Activated CD8-positive, alpha-beta T cell treated with anti-CD3 and anti-CD28 coated beads for 36 hours (primary cell): Measurements from ENCODE around the gene CRELD1. TPM values are rescaled to one million over a fixed set of nuclear protein-coding genes. Genes with fewer than 3 reads are reported as not detected.

Experiments
- ATAC-seq: fragments of 200-7000 bp; cut with Tn5 transposase; one replicate; pipeline ENCODE4 v1.10.0; 2021; ENCODE audit warnings: mild to moderate bottlenecking, moderate library complexity
- CTCF ChIA-PET: fragments of 350-600 bp; sonication (Branson Sonifier 250); formaldehyde crosslinking; loops from one replicate; lab custom pipeline; 2021; ENCODE audit warnings: antibody characterized with exemption; lab: Charles Lee
- POLR2A ChIA-PET: fragments of 350-600 bp; sonication (Branson Sonifier 250); formaldehyde crosslinking; loops from one replicate; lab custom pipeline; 2021; ENCODE audit warnings: antibody characterized with exemption; lab: Charles Lee
- DNase-seq: peaks from one replicate; pipeline ENCODE4 v3.0.0-alpha.2; 2020
- H3K27ac Mint-ChIP-seq: one replicate; pipeline ENCODE4 v1.8.0; 2021; ENCODE audit warnings: mild to moderate bottlenecking, mixed read lengths
- H3K27me3 Mint-ChIP-seq: one replicate; pipeline ENCODE4 v1.8.0; 2021; ENCODE audit warnings: mixed read lengths
- H3K36me3 Mint-ChIP-seq: one replicate; pipeline ENCODE4 v1.8.0; 2021; ENCODE audit warnings: low read depth, mixed read lengths
- H3K4me1 Mint-ChIP-seq: one replicate; pipeline ENCODE4 v1.8.0; 2021; ENCODE audit warnings: low read depth, mixed read lengths
- H3K4me3 Mint-ChIP-seq: one replicate; pipeline ENCODE4 v1.8.0; 2021; ENCODE audit warnings: mild to moderate bottlenecking, moderate library complexity, mixed read lengths
- H3K9me3 Mint-ChIP-seq: one replicate; pipeline ENCODE4 v1.8.0; 2021; ENCODE audit warnings: mixed read lengths
- CTCF ChIP-seq: fragments of 200-600 bp; IDR thresholded peaks from one replicate; pipeline ENCODE4 v1.8.0; 2022; ENCODE audit warnings: antibody characterized with exemption, mild to moderate bottlenecking
- intact Hi-C: fragments of 100-400 bp; cut with micrococcal nuclease; formaldehyde crosslinking; loops from one replicate; pipeline ENCODE4 v1.10.0; 2022
- total RNA-seq, 2 experiments: library from RNA; stranded (reverse); gene quantifications; one replicate each; pipeline ENCODE4 v1.2.3, GENCODE V29; 2021

CRELD1 gene
- total RNA-seq, 2 experiments from 2014 or later, result 9.4 to 13.0 TPM

DNA sequence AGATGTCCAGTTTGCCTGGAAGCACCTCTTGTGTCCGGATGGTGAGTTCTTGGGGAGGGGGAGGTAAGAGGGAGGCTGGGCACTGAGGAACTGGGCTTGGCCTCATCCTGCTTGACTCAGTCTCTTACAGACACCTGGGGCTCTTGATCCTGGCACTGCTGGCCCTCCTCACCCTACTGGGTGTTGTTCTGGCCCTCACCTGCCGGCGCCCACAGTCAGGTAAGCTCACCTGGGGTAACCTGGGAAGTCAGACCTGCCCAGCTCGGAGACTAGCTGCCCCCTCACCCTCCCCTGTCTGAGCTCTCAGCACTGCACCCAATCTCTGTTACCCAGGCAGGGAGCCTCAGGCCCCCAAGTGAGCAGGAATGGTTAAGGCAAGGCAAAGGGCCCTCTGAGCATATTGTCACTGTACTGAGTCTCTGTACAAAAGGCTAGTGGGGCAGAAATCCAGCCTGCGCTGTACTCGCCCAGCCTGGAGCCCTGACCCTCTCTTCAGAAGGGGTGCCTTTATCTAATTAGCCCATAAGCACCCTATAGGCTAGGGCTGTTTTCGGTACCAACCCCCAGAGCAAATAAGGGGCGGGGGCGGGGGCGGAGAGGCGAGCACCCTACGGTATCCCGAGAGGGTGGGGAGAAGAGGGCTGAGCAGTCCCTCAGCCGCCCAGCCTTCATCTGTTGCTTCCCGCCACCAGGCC, 18.9 kb upstream of the CRELD1 start:
- peak; percentile 51 for ATAC-seq
- peak; percentile 50 for DNase-seq
- ChIA-PET CTCF (interaction anchor here (0.9 to 7.0 kb wide), 5 partner anchors 10 to 69 kb away, joined by 3 to 46 read pairs (median 3); partner anchors contain the start of genes CRELD1 and IL17RE), POLR2A (interaction anchor here (0.8 to 1.4 kb wide), 2 partner anchors 18 to 24 kb away, joined by 3 to 7 read pairs; no protein-coding TSS in a partner anchor)
- H3K27ac Mint-ChIP-seq, result no peak overlapping the region
- H3K27me3 Mint-ChIP-seq, result peaks cover 6% of the 10 kb centered on the region
- peaks cover 18% of the 10 kb centered on the region for H3K4me1 Mint-ChIP-seq
- intact Hi-C loops, result no loop called here
- no peak for TF ChIP-seq CTCF
- no peaks in the 10 kb centered on the region for H3K36me3 Mint-ChIP-seq
- peak overlapping the region; percentile 26 for H3K4me3 Mint-ChIP-seq
- H3K9me3 Mint-ChIP-seq, result no peaks in the 10 kb centered on the region

DNA sequence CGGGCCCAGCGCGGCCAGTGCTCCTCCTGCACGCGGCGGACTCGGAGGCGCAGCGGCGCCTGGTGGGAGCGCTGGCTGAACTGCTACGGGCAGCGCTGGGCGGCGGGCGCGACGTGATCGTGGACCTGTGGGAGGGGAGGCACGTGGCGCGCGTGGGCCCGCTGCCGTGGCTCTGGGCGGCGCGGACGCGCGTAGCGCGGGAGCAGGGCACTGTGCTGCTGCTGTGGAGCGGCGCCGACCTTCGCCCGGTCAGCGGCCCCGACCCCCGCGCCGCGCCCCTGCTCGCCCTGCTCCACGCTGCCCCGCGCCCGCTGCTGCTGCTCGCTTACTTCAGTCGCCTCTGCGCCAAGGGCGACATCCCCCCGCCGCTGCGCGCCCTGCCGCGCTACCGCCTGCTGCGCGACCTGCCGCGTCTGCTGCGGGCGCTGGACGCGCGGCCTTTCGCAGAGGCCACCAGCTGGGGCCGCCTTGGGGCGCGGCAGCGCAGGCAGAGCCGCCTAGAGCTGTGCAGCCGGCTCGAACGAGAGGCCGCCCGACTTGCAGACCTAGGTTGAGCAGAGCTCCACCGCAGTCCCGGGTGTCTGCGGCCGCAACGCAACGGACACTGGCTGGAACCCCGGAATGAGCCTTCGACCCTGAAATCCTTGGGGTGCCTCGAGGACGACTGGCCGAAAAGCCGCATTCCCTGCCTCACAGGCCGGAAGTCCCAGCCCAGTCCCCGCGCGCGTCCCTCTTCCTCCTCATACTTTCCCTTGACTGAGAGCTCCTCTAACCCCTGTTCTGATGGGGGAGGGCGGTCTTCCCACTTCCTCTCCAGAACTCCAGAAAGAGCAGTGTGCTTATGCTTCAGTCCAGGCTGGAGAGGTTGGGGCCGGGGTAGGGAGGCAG, 18.1 kb upstream of the CRELD1 start:
- CTCF ChIA-PET, result interaction anchor here (1.0 to 7.0 kb wide), 3 partner anchors 17 to 67 kb away, joined by 3 to 46 read pairs (median 3); partner anchors contain the start of gene CRELD1
- TF ChIP-seq CTCF, result peak; percentile 24
- Mint-ChIP-seq H3K36me3 (no peaks in the 10 kb centered on the region), H3K27me3 (peaks cover 6% of the 10 kb centered on the region), H3K4me1 (peaks cover 17% of the 10 kb centered on the region), H3K9me3 (no peaks in the 10 kb centered on the region), H3K4me3 (peak overlapping the region; percentile 70), H3K27ac (peak overlapping the region; percentile 25)
- intact Hi-C loops, result no loop called here
- peak; percentile 34 for ATAC-seq
- DNase-seq, result peak; percentile 32
- POLR2A ChIA-PET, result interaction anchor here (0.7 to 1.4 kb wide), 7 partner anchors 10 to 123 kb away, joined by 3 to 5 read pairs (median 4); partner anchors contain the start of genes ARPC4, IL17RE and TADA3

DNA sequence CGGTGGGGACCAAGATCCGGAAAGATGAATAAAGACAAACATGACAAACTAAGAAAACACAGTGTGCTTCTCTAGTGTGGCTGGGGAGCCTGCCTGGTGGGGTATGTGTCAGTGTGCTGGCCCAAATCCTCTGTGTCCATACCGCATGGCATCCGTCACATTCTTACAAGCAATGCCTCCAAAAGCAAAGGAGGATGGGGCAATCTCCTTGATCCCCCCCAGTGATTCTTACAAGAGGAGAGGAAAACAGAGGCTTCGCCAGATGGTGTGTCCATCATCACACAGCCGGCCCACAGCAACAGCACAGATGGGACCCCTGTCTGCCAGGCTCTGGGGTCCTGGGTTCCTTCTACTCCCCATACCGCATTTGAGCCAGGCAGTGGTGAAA, 17.3 kb upstream of the CRELD1 start:
- POLR2A ChIA-PET, result interaction anchor here (0.7 to 1.4 kb wide), 5 partner anchors 9 to 25 kb away, joined by 3 to 5 read pairs (median 4); partner anchors contain the start of gene IL17RE
- H3K27me3 Mint-ChIP-seq, result peaks cover 6% of the 10 kb centered on the region
- CTCF ChIA-PET, result interaction anchor here (0.5 to 7.0 kb wide), 3 partner anchors 16 to 80 kb away, joined by 3 to 46 read pairs (median 3); partner anchors contain the start of gene CRELD1
- no peak for TF ChIP-seq CTCF
- H3K27ac Mint-ChIP-seq, result no peak overlapping the region
- no peaks in the 10 kb centered on the region for H3K36me3 Mint-ChIP-seq
- H3K4me3 Mint-ChIP-seq, result peak overlapping the region; percentile 70
- ATAC-seq, result peak; percentile 8
- H3K4me1 Mint-ChIP-seq, result peaks cover 17% of the 10 kb centered on the region
- no peaks in the 10 kb centered on the region for H3K9me3 Mint-ChIP-seq
- no peak for DNase-seq
- intact Hi-C loops, result no loop called here

DNA sequence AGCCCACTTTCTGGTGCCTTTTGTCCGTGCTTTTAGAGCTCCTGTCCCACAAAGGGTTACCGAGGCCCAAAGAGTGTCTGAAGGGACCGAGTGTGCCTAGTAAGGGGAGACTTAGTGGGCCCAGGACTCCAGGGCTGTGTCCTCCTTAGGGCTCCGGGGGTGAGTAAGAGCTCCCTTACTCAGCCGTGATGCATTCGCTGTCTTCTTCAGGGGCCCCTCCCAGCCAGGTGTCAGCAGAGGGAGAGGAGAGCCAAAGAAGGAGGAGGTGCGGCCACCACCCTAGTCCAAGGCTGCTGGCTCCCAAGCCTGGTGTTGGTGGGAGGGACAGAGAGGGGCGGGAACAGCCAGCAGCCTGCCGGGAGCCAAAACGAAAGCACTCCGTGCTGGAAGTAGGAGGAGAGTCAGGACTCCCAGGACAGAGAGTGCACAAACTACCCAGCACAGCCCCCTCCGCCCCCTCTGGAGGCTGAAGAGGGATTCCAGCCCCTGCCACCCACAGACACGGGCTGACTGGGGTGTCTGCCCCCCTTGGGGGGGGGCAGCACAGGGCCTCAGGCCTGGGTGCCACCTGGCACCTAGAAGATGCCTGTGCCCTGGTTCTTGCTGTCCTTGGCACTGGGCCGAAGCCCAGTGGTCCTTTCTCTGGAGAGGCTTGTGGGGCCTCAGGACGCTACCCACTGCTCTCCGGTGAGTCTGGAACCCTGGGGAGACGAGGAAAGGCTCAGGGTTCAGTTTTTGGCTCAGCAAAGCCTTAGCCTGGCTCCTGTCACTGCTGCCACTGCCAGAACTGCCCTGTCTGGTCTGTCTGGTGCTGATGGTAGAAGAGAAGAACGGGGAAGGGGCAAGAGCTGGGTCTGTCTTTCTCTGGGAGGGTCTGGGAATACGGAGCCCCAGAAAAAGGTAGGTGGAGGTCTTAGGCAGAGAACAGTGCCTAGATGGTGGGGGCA, 16.6 kb upstream of the CRELD1 start, which contains the start of gene IL17RC:
Gene IL17RC, plus strand, starts transcription at position 365 of the 947 bp plus-strand sequence. Its CDS starts 218 bp downstream, at position 583.
- H3K4me3 Mint-ChIP-seq, result peak within 1 kb of the TSS; percentile 70
- ATAC-seq (peak; percentile 77), DNase-seq (peak; percentile 65)
- peaks cover 16% of the 10 kb centered on the region for H3K4me1 Mint-ChIP-seq
- intact Hi-C loops, result no loop called here
- no peaks in the 10 kb centered on the region for H3K36me3 Mint-ChIP-seq
- POLR2A ChIA-PET, result interaction anchor here (1.4 kb wide), 1 partner anchor 26 kb away, joined by 5 read pairs; no protein-coding TSS in a partner anchor
- TF ChIP-seq CTCF, result no peak
- no peak within 1 kb of the TSS for H3K27ac Mint-ChIP-seq
- peaks cover 3% of the 10 kb centered on the region for H3K27me3 Mint-ChIP-seq
- CTCF ChIA-PET, result interaction anchor here (0.5 kb wide), 1 partner anchor 79 kb away, joined by 3 read pairs; no protein-coding TSS in a partner anchor
- H3K9me3 Mint-ChIP-seq, result no peaks in the 10 kb centered on the region
